ENCODE results near the gene STUM.

GRCh38 chr1:226643611-226644540 lies 95.3 kb downstream of the STUM start:
- no peak for TF ChIP-seq CTCF (IDR thresholded peaks at IDR 0.05; ENCODE audit: poor library complexity)
- no peak for TF ChIP-seq EZH2 (IDR thresholded peaks at IDR 0.05; ENCODE audit: borderline replicate concordance)
